Rectal smooth muscle tissue (tissue), 1 donor: ENCODE measurements around the gene NAPG.

Source experiments
- H3K27ac ChIP-seq: one replicate; pipeline ENCODE4 v1.7.0; 2013; ENCODE audit warnings: low read depth, low read length, inconsistent platforms
- H3K27me3 ChIP-seq: one replicate; pipeline ENCODE4 v1.7.0; 2013; ENCODE audit warnings: low read length; ENCODE audit not compliant: control insufficient read depth, insufficient read depth
- H3K36me3 ChIP-seq: one replicate; pipeline ENCODE4 v1.7.0; 2013; ENCODE audit warnings: low read length; ENCODE audit not compliant: control insufficient read depth, insufficient read depth
- H3K4me1 ChIP-seq: one replicate; pipeline ENCODE4 v1.7.0; 2013; ENCODE audit warnings: low read length; ENCODE audit not compliant: control insufficient read depth, insufficient read depth
- H3K4me3 ChIP-seq: one replicate; pipeline ENCODE4 v1.7.0; 2013; ENCODE audit warnings: low read length
- H3K9ac ChIP-seq: one replicate; pipeline ENCODE4 v1.7.0; 2013; ENCODE audit warnings: low read length

The NAPG gene

GRCh38 chr18:10518595-10519255, 7.1 kb upstream of the NAPG start:
- no peaks in the 10 kb centered on the region for H3K36me3 ChIP-seq
- no peak overlapping the region for H3K4me3 ChIP-seq
- H3K27ac ChIP-seq, result no peak overlapping the region
- peaks cover 4% of the 10 kb centered on the region for H3K4me1 ChIP-seq
- no peak overlapping the region for H3K9ac ChIP-seq
- H3K27me3 ChIP-seq, result no peaks in the 10 kb centered on the region

GRCh38 chr18:10519366-10519765, 6.5 kb upstream of the NAPG start:
- H3K27me3 ChIP-seq, result no peaks in the 10 kb centered on the region
- no peak overlapping the region for H3K9ac ChIP-seq
- no peak overlapping the region for H3K27ac ChIP-seq
- H3K36me3 ChIP-seq, result no peaks in the 10 kb centered on the region
- no peak overlapping the region for H3K4me3 ChIP-seq
- peaks cover 4% of the 10 kb centered on the region for H3K4me1 ChIP-seq

- Histone ChIP-seq H3K4me1 (peaks cover 7% of the 10 kb centered on the region), H3K4me3 (no peak overlapping the region), H3K36me3 (no peaks in the 10 kb centered on the region), H3K27ac (no peak overlapping the region), H3K9ac (no peak overlapping the region), H3K27me3 (no peaks in the 10 kb centered on the region)
Observed at GRCh38 chr18:10519999-10520935, 5.6 kb upstream of the NAPG start.

- Histone ChIP-seq H3K4me1 (peaks cover 10% of the 10 kb centered on the region), H3K4me3 (no peak overlapping the region), H3K36me3 (no peaks in the 10 kb centered on the region), H3K27ac (no peak overlapping the region), H3K27me3 (no peaks in the 10 kb centered on the region), H3K9ac (no peak overlapping the region)
Observed at GRCh38 chr18:10521566-10521965, 4.3 kb upstream of the NAPG start.

- no peaks in the 10 kb centered on the region for H3K36me3 ChIP-seq
- H3K9ac ChIP-seq, result no peak overlapping the region
- H3K27ac ChIP-seq, result no peak overlapping the region
- H3K4me3 ChIP-seq, result no peak overlapping the region
- peaks cover 12% of the 10 kb centered on the region for H3K4me1 ChIP-seq
- H3K27me3 ChIP-seq, result no peaks in the 10 kb centered on the region
Observed at GRCh38 chr18:10522574-10522973, 3.3 kb upstream of the NAPG start.

GRCh38 chr18:10523544-10523943, 2.3 kb upstream of the NAPG start:
- no peak overlapping the region for H3K27ac ChIP-seq
- no peaks in the 10 kb centered on the region for H3K27me3 ChIP-seq
- peaks cover 12% of the 10 kb centered on the region for H3K4me1 ChIP-seq
- H3K4me3 ChIP-seq, result no peak overlapping the region
- no peak overlapping the region for H3K9ac ChIP-seq
- no peaks in the 10 kb centered on the region for H3K36me3 ChIP-seq

- Histone ChIP-seq H3K4me1 (peaks cover 11% of the 10 kb centered on the region), H3K36me3 (no peaks in the 10 kb centered on the region), H3K4me3 (peak overlapping the region; percentile 97), H3K27ac (peak overlapping the region; percentile 84), H3K27me3 (no peaks in the 10 kb centered on the region), H3K9ac (no peak overlapping the region)
Observed at GRCh38 chr18:10524507-10525370, 1.1 kb upstream of the NAPG start.

GRCh38 chr18:10525371-10525691, 496 bp upstream of the NAPG start:
- Histone ChIP-seq H3K4me3 (peak overlapping the region; percentile 97), H3K36me3 (no peaks in the 10 kb centered on the region), H3K27ac (peak overlapping the region; percentile 84), H3K27me3 (no peaks in the 10 kb centered on the region), H3K4me1 (peaks cover 8% of the 10 kb centered on the region), H3K9ac (no peak overlapping the region)

GRCh38 chr18:10526561-10526949, 728 bp downstream of the NAPG start:
- Histone ChIP-seq H3K4me1 (peaks cover 8% of the 10 kb centered on the region), H3K27me3 (no peaks in the 10 kb centered on the region), H3K36me3 (no peaks in the 10 kb centered on the region), H3K27ac (peak overlapping the region; percentile 84), H3K4me3 (peak overlapping the region; percentile 97), H3K9ac (peak overlapping the region; percentile 84)

- Histone ChIP-seq H3K4me1 (peaks cover 8% of the 10 kb centered on the region), H3K4me3 (no peak overlapping the region), H3K36me3 (no peaks in the 10 kb centered on the region), H3K27ac (no peak overlapping the region), H3K9ac (no peak overlapping the region), H3K27me3 (no peaks in the 10 kb centered on the region)
Observed at GRCh38 chr18:10528439-10528838, 2.6 kb downstream of the NAPG start.

- no peak overlapping the region for H3K27ac ChIP-seq
- H3K36me3 ChIP-seq, result no peaks in the 10 kb centered on the region
- no peak overlapping the region for H3K4me3 ChIP-seq
- H3K27me3 ChIP-seq, result no peaks in the 10 kb centered on the region
- peaks cover 8% of the 10 kb centered on the region for H3K4me1 ChIP-seq
- no peak overlapping the region for H3K9ac ChIP-seq
Observed at GRCh38 chr18:10530002-10530401, 4.2 kb downstream of the NAPG start.

GRCh38 chr18:10530852-10531251, 5.0 kb downstream of the NAPG start:
- Histone ChIP-seq H3K4me1 (peaks cover 3% of the 10 kb centered on the region), H3K36me3 (no peaks in the 10 kb centered on the region), H3K27me3 (no peaks in the 10 kb centered on the region), H3K27ac (no peak overlapping the region), H3K9ac (no peak overlapping the region), H3K4me3 (no peak overlapping the region)
